Ascending aorta (tissue), 2 donors: ENCODE data around the gene SP7. TPM values are rescaled to one million over a fixed set of nuclear protein-coding genes. Genes with fewer than 3 reads are reported as not detected.

Experiments
- DNase-seq, 2 donors: peaks; one replicate each; pipeline ENCODE4 v3.0.0-alpha.2; 2019; ENCODE audit warnings: low spot score in 2 of 2
- H3K27ac ChIP-seq, 2 donors: fragments of 200-600 bp; sonication (generic); one replicate each; pipeline ENCODE4 v1.5.1; 2016 to 2017; ENCODE audit warnings: mild to moderate bottlenecking in 1 of 2
- H3K27me3 ChIP-seq: fragments of 200-600 bp; sonication (generic); one replicate; pipeline ENCODE4 v1.5.1; 2017
- H3K36me3 ChIP-seq, 2 donors: fragments of 200-600 bp; sonication (generic); one replicate each; pipeline ENCODE4 v1.5.1; 2016
- H3K4me1 ChIP-seq, 2 donors: fragments of 200-600 bp; sonication (generic); one replicate each; pipeline ENCODE4 v1.5.1; 2016 to 2017; ENCODE audit warnings: mild to moderate bottlenecking in 1 of 2
- H3K4me3 ChIP-seq, 2 donors: fragments of 200-600 bp; sonication (generic); one replicate each; pipeline ENCODE4 v1.5.1; 2016 to 2017; ENCODE audit warnings: mild to moderate bottlenecking in 1 of 2
- H3K9me3 ChIP-seq, 2 donors: fragments of 200-600 bp; sonication (generic); one replicate each; pipeline ENCODE4 v1.5.1; 2016
- CTCF ChIP-seq, 3 experiments: fragments of 200-600 bp in 2 of 3; fragments of 450-650 bp in 1 of 3; sonication (generic) in 2 of 3; IDR thresholded peaks; one replicate each; pipeline ENCODE4 v1.5.1; 2016 to 2019; ENCODE audit warnings: antibody characterized with exemption in 3 of 3, mild to moderate bottlenecking in 1 of 3, moderate library complexity in 1 of 3
- intact Hi-C: fragments of 100-400 bp; cut with DNase I; formaldehyde crosslinking; loops from one replicate; pipeline ENCODE4 v1.15.1; 2023
- total RNA-seq: library from RNA; depleted of rRNA; stranded (reverse); fragments of >200 nt; gene quantifications from one replicate; pipeline ENCODE4 v1.1.0, GENCODE V29; 2016

The SP7 gene
- total RNA-seq, 1 donor from 2014 or later, result not detected

GRCh38 chr12:53320352-53321195, 15.6 kb downstream of the SP7 start:
- Histone ChIP-seq H3K27ac (peak overlapping the region; percentile 84 to 87), H3K4me1 (peaks cover 4 to 25% of the 10 kb centered on the region in 2 donors), H3K27me3 (no peaks in the 10 kb centered on the region), H3K36me3 (peaks cover 12% of the 10 kb centered on the region in 2 donors), H3K9me3 (no peaks in the 10 kb centered on the region), H3K4me3 (peak overlapping the region; percentile 65 to 67)
- no peak for DNase-seq
- no peak for TF ChIP-seq CTCF (IDR thresholded peaks at IDR 0.05)
- intact Hi-C loops, result loop anchor here (1.0 to 2.0 kb wide), 3 partner anchors 21 to 184 kb away; partner anchors contain the start of genes MYG1 and PFDN5

GRCh38 chr12:53313996-53314395, 22.2 kb downstream of the SP7 start:
- Histone ChIP-seq H3K36me3 (peaks cover 46 to 50% of the 10 kb centered on the region in 2 donors), H3K4me1 (no peaks in the 10 kb centered on the region), H3K9me3 (no peaks in the 10 kb centered on the region), H3K27me3 (no peaks in the 10 kb centered on the region), H3K4me3 (no peak overlapping the region), H3K27ac (no peak overlapping the region)
- no peak for DNase-seq
- TF ChIP-seq CTCF (IDR thresholded peaks at IDR 0.05), result no peak
- intact Hi-C loops, result no loop called here

- no peaks in the 10 kb centered on the region for H3K27me3 ChIP-seq
- intact Hi-C loops, result no loop called here
- peaks cover 57 to 65% of the 10 kb centered on the region in 2 donors for H3K36me3 ChIP-seq
- H3K4me3 ChIP-seq, result no peak overlapping the region
- H3K27ac ChIP-seq, result no peak overlapping the region
- H3K4me1 ChIP-seq, result no peaks in the 10 kb centered on the region
- DNase-seq, result no peak
- no peak for TF ChIP-seq CTCF (IDR thresholded peaks at IDR 0.05)
- no peaks in the 10 kb centered on the region for H3K9me3 ChIP-seq
These were observed 27.9 kb downstream of the SP7 start for GRCh38 chr12:53308276-53308675.

GRCh38 chr12:53306826-53307225, 29.3 kb downstream of the SP7 start:
- H3K27me3 ChIP-seq, result no peaks in the 10 kb centered on the region
- no peaks in the 10 kb centered on the region for H3K4me1 ChIP-seq
- no peak overlapping the region for H3K4me3 ChIP-seq
- peaks cover 62 to 79% of the 10 kb centered on the region in 2 donors for H3K36me3 ChIP-seq
- no peaks in the 10 kb centered on the region for H3K9me3 ChIP-seq
- intact Hi-C loops, result no loop called here
- DNase-seq, result no peak
- H3K27ac ChIP-seq, result no peak overlapping the region
- TF ChIP-seq CTCF (IDR thresholded peaks at IDR 0.05), result no peak

GRCh38 chr12:53302903-53303302, 33.3 kb downstream of the SP7 start:
- H3K36me3 ChIP-seq, result peaks cover 37 to 62% of the 10 kb centered on the region in 2 donors

More at GRCh38 chr12:53302903-53303302, 33.3 kb downstream of the SP7 start:
- H3K27me3 ChIP-seq, result no peaks in the 10 kb centered on the region
- no peak for TF ChIP-seq CTCF (IDR thresholded peaks at IDR 0.05)
- no peak for DNase-seq
- peaks cover 3 to 20% of the 10 kb centered on the region in 2 donors for H3K4me1 ChIP-seq
- H3K27ac ChIP-seq, result no peak overlapping the region
- no peaks in the 10 kb centered on the region for H3K9me3 ChIP-seq
- no peak overlapping the region for H3K4me3 ChIP-seq
- intact Hi-C loops, result no loop called here
